Right lobe of liver (tissue), 6 donors: ENCODE measurements around the gene RIPK4. TPM values are rescaled to one million over a fixed set of nuclear protein-coding genes. Genes with fewer than 3 reads are reported as not detected.

Source experiments
- ATAC-seq, 4 donors: fragments of 200-7000 bp; cut with Tn5 transposase; one replicate each; pipeline ENCODE4 v1.9.1; 2020; ENCODE audit warnings: mild to moderate bottlenecking in 4 of 4, moderate library complexity in 4 of 4
- DNase-seq, 3 donors: peaks; one replicate each; pipeline ENCODE4 v3.0.0-alpha.2; 2020
- H3K27ac ChIP-seq, 3 donors: fragments of 200-600 bp; one replicate each; pipeline ENCODE4 v1.8.0; 2022
- H3K27me3 ChIP-seq, 2 donors: fragments of 200-600 bp; one replicate each; pipeline ENCODE4 v1.8.0; 2022
- H3K36me3 ChIP-seq, 4 donors: fragments of 200-600 bp; sonication (generic) in 1 of 4; one replicate each; pipeline versions ENCODE4 v1.5.1 to v1.8.0; 2017 to 2022; ENCODE audit warnings: control low read depth in 1 of 4
- H3K4me1 ChIP-seq, 4 donors: fragments of 200-600 bp; sonication (generic) in 1 of 4; one replicate each; pipeline versions ENCODE4 v1.5.1 to v1.8.0; 2017 to 2022; ENCODE audit warnings: control low read depth in 1 of 4
- H3K4me3 ChIP-seq, 3 donors: fragments of 200-600 bp; one replicate each; pipeline ENCODE4 v1.8.0; 2022
- H3K9me3 ChIP-seq, 4 donors: fragments of 200-600 bp; sonication (generic) in 1 of 4; one replicate each; pipeline versions ENCODE4 v1.5.1 to v1.8.0; 2017 to 2022; ENCODE audit warnings: control low read depth in 1 of 4
- POLR2A ChIP-seq: fragments of 450-650 bp; IDR thresholded peaks from one replicate; pipeline ENCODE4 v1.6.1; 2017; ENCODE audit warnings: antibody characterized with exemption, mild to moderate bottlenecking
- WGBS: methylation state at CpG from one replicate; pipeline ENCODE4 v1.1.6; 2018; ENCODE audit warnings: low coverage, low lambda C conversion rate; ENCODE audit not compliant: insufficient coverage; ENCODE audit errors: missing lambda C conversion rate; 5-methylcytosine and 5-hydroxymethylcytosine counted together
- intact Hi-C, 2 donors: fragments of 100-400 bp; cut with DNase I; formaldehyde crosslinking; loops; one replicate each; pipeline versions ENCODE4 v1.11.2 to v1.14.1; 2022
- total RNA-seq, 6 experiments: library from RNA; depleted of rRNA in 2 of 6; stranded (reverse); fragments of >200 nt in 2 of 6; fragmentation: NEBNext Ultra II Directional in 3 of 6; extraction: Animal tissue kit (Norgen Biotek cat#: 25700) in 3 of 6; gene quantifications; one replicate each; pipeline versions ENCODE4 v1.1.0 to v1.2.4, GENCODE V29; 2016 to 2023
- TF ChIP-seq, protein P1 (sequence below), 4 donors: fragments of 200-600 bp in 3 of 4; fragments of 450-650 bp in 1 of 4; IDR thresholded peaks; one replicate each; pipeline versions ENCODE4 v1.5.1 to v1.8.0; 2016 to 2022; ENCODE audit warnings: antibody characterized with exemption in 4 of 4, mild to moderate bottlenecking in 2 of 4
- donor health status: DM: no; HTN: yes; CAD: no.
- donor health status: DM: no; HTN: no; CAD: no.
- donor health status: DM: no; HTN: no; CAD: no.
- donor health status: DM: no; HTN: yes; CAD: no.
- donor health status: DM: no; HTN: yes; CAD: no.

Gene RIPK4
- total RNA-seq, 6 experiments from 2014 or later: 6.7 to 18.7 (median 12.7) TPM

- Histone ChIP-seq H3K9me3 (no peaks in the 10 kb centered on the region), H3K27me3 (no peaks in the 10 kb centered on the region), H3K27ac (no peak overlapping the region), H3K4me3 (no peak overlapping the region), H3K4me1 (peaks cover 0 to 9% (median 4%) of the 10 kb centered on the region in 4 donors), H3K36me3 (peaks cover 0 to 76% (median 35%) of the 10 kb centered on the region in 4 donors)
- intact Hi-C loops: no loop called here
- 92% methylated on average over 10 of the region's 25 CpGs for WGBS
- peak in 1 of 3 donors; percentile 42 for DNase-seq
- ATAC-seq: no peak
- no peak for TF ChIP-seq POLR2A
- TF ChIP-seq, protein P1, sequence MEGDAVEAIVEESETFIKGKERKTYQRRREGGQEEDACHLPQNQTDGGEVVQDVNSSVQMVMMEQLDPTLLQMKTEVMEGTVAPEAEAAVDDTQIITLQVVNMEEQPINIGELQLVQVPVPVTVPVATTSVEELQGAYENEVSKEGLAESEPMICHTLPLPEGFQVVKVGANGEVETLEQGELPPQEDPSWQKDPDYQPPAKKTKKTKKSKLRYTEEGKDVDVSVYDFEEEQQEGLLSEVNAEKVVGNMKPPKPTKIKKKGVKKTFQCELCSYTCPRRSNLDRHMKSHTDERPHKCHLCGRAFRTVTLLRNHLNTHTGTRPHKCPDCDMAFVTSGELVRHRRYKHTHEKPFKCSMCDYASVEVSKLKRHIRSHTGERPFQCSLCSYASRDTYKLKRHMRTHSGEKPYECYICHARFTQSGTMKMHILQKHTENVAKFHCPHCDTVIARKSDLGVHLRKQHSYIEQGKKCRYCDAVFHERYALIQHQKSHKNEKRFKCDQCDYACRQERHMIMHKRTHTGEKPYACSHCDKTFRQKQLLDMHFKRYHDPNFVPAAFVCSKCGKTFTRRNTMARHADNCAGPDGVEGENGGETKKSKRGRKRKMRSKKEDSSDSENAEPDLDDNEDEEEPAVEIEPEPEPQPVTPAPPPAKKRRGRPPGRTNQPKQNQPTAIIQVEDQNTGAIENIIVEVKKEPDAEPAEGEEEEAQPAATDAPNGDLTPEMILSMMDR (IDR thresholded peaks at IDR 0.05): no peak
Observed at GRCh38 chr21:41745026-41745820, 21.6 kb downstream of the RIPK4 start.

DNA sequence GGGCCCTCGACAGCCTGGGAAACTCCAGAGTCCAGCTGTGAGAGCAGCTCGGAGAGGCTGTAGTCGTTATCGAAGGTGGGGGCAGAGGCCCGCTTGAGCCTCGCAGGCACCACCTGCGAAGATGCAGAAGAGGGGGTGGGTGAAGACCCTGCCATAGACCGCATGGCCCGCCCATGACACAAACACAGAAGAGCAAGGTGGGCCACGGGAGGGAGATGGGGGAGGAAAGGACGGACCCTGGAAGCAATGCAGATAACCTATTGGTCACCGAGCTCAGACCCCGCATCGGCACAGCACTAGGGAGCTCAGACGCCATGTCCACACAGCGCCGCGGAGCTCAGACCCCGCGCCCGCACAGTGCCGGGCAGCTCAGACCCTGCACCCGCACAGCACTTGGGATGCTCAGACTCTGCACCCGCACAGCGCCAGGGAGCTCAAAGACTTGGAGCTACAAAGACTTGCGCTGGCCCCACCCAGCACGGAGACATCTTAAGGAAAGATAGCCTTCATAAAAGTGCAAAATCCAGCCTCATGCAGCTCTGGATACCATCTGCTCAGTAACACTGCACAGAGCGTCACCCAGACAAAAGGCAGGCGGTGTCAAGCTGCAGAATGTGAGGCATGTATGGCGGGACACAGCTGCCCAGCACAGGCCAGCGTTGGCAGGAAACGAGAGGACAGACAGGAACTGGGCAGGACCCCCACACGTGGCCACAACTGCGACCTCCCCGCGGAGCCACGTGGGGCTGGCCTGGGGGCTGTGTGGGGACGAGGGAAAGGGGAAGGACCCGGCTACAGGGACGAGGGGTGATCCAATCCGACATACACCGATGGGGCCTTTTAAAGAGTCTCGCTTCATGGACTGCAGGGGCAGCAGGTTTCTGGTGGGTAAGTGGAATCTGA, 22.6 kb downstream of the RIPK4 start:
- Histone ChIP-seq H3K4me3 (no peak overlapping the region), H3K9me3 (no peaks in the 10 kb centered on the region), H3K27ac (no peak overlapping the region), H3K36me3 (peaks cover 0 to 83% (median 37%) of the 10 kb centered on the region in 4 donors), H3K27me3 (no peaks in the 10 kb centered on the region), H3K4me1 (no peaks in the 10 kb centered on the region)
- TF ChIP-seq, protein P1 (IDR thresholded peaks at IDR 0.05): no peak
- TF ChIP-seq POLR2A: no peak
- no peak for DNase-seq
- ATAC-seq: peak in 1 of 4 donors; percentile 6
- 88% methylated on average over 5 of the region's 43 CpGs for WGBS
- intact Hi-C loops: no loop called here

- Histone ChIP-seq H3K27me3 (no peaks in the 10 kb centered on the region), H3K4me3 (no peak overlapping the region), H3K9me3 (no peaks in the 10 kb centered on the region), H3K4me1 (no peaks in the 10 kb centered on the region), H3K36me3 (peaks cover 0 to 78% (median 33%) of the 10 kb centered on the region in 4 donors), H3K27ac (no peak overlapping the region)
- ATAC-seq: peak in 1 of 4 donors; percentile 4
- TF ChIP-seq, protein P1 (IDR thresholded peaks at IDR 0.05): no peak
- TF ChIP-seq POLR2A: no peak
- WGBS: 100% methylated on average over 7 of the region's 26 CpGs
- intact Hi-C loops: no loop called here
- no peak for DNase-seq
Observed at GRCh38 chr21:41743321-41744027, 23.4 kb downstream of the RIPK4 start.

- H3K36me3 ChIP-seq: peaks cover 0 to 69% (median 29%) of the 10 kb centered on the region in 4 donors
- DNase-seq (no peak), ATAC-seq (peak in 2 of 4 donors; percentile 13 to 19)
- no peaks in the 10 kb centered on the region for H3K4me1 ChIP-seq
- intact Hi-C loops: no loop called here
- TF ChIP-seq, protein P1 (IDR thresholded peaks at IDR 0.05): no peak
- TF ChIP-seq POLR2A: no peak
- no peaks in the 10 kb centered on the region for H3K27me3 ChIP-seq
- WGBS: 89% methylated on average over 19 of the region's 30 CpGs
- no peak overlapping the region for H3K27ac ChIP-seq
- no peak overlapping the region for H3K4me3 ChIP-seq
- H3K9me3 ChIP-seq: no peaks in the 10 kb centered on the region
Observed at GRCh38 chr21:41742073-41742875, 24.6 kb downstream of the RIPK4 start.
